ENCODE measurements around the gene MAMDC4. TPM values are rescaled to one million over a fixed set of nuclear protein-coding genes. Genes with fewer than 3 reads are reported as not detected.

MAMDC4 gene
- total RNA-seq, 1 experiment from 2014 or later: 17.3 TPM

- intact Hi-C loops (cut with micrococcal nuclease): no loop called here
- no peak for DNase-seq (ENCODE audit: low read depth, low spot score)
- CTCF ChIA-PET: no interaction called here
- Histone ChIP-seq H3K4me1 (ENCODE audit: control insufficient read depth in 1 of 2, insufficient read depth in 2 of 2, low read length in 2 of 2) (peaks cover 14 to 19% of the 10 kb centered on the region in 2 experiments), H4K20me1 (ENCODE audit: insufficient read depth) (no peaks in the 10 kb centered on the region), H3K9me3 (ENCODE audit: control insufficient read depth in 1 of 2, insufficient read depth in 1 of 2, low read depth in 1 of 2, low read length in 2 of 2) (no peaks in the 10 kb centered on the region), H3K9me2 (ENCODE audit: insufficient read depth) (no peaks in the 10 kb centered on the region), H3K27ac (ENCODE audit: low read depth, low read length) (peak overlapping the region; percentile 97), H3K79me2 (ENCODE audit: insufficient read depth, low read length) (peaks cover 59% of the 10 kb centered on the region), H3K27me3 (ENCODE audit: insufficient read depth, low read length) (no peaks in the 10 kb centered on the region), H2AFZ (ENCODE audit: low read depth, low read length, poor library complexity, severe bottlenecking) (no peak overlapping the region), H3K4me3 (replicated peaks in 1 of 2; ENCODE audit: low read depth in 1 of 2, low read length in 2 of 2) (peak overlapping the region; percentile 79 to 93), H3K4me2 (ENCODE audit: low read length) (peak overlapping the region; percentile 74), H3K36me3 (ENCODE audit: control insufficient read depth in 1 of 2, insufficient read depth in 2 of 2, low read length in 2 of 2) (peaks cover 8 to 14% of the 10 kb centered on the region in 2 experiments; a peak in 3 of 4 replicates), H3K9ac (ENCODE audit: low read length) (peak overlapping the region; percentile 96)
- TF ChIP-seq POLR2A (IDR thresholded peaks at IDR 0.05; ENCODE audit: borderline replicate concordance, extremely low read depth, insufficient read depth, insufficient read length) (no peak), REST (IDR thresholded peaks at IDR 0.05; ENCODE audit: low read depth) (no peak), YY1 (IDR thresholded peaks at IDR 0.05; ENCODE audit: extremely low read depth, insufficient replicate concordance, low read depth, low read length) (no peak), ZFX (IDR thresholded peaks at IDR 0.05) (peak; percentile 88; the same call in 1 of the 2 replicates)
- ATAC-seq: peak; percentile 47
- no TSS peak for BruUV-seq (replicated peaks)
- POLR2A ChIA-PET: interaction anchor here (1.9 kb wide), 1 partner anchor 8 kb away, joined by 4 read pairs; no protein-coding TSS in a partner anchor
- RAD21 ChIA-PET (ENCODE audit: low non-redundant PET in 1 of 2, low total read pairs in 2 of 2, uncharacterized antibody in 2 of 2, unreplicated experiment in 2 of 2): no interaction called here
Measured at GRCh38 chr9:136808075-136808805, 43.9 kb upstream of the MAMDC4 start.

- RAD21 ChIA-PET (ENCODE audit: low non-redundant PET in 1 of 2, low total read pairs in 2 of 2, uncharacterized antibody in 2 of 2, unreplicated experiment in 2 of 2): no interaction called here
- CTCF ChIA-PET: no interaction called here
- no peaks in the 10 kb centered on the region for H3K9me2 ChIP-seq (ENCODE audit: insufficient read depth)
- peak overlapping the region; percentile 97 for H3K27ac ChIP-seq (ENCODE audit: low read depth, low read length)
- peak overlapping the region; percentile 79 to 93 for H3K4me3 ChIP-seq (replicated peaks in 1 of 2; ENCODE audit: low read depth in 1 of 2, low read length in 2 of 2)
- H3K4me1 ChIP-seq (ENCODE audit: control insufficient read depth in 1 of 2, insufficient read depth in 2 of 2, low read length in 2 of 2): peaks cover 14 to 19% of the 10 kb centered on the region in 2 experiments
- intact Hi-C loops (cut with micrococcal nuclease): no loop called here
- H3K9ac ChIP-seq (ENCODE audit: low read length): peak overlapping the region; percentile 96
- no peak overlapping the region for H2AFZ ChIP-seq (ENCODE audit: low read depth, low read length, poor library complexity, severe bottlenecking)
- peak overlapping the region; percentile 74 for H3K4me2 ChIP-seq (ENCODE audit: low read length)
- no peaks in the 10 kb centered on the region for H3K9me3 ChIP-seq (ENCODE audit: control insufficient read depth in 1 of 2, insufficient read depth in 1 of 2, low read depth in 1 of 2, low read length in 2 of 2)
- H3K36me3 ChIP-seq (ENCODE audit: control insufficient read depth in 1 of 2, insufficient read depth in 2 of 2, low read length in 2 of 2): peaks cover 8 to 14% of the 10 kb centered on the region in 2 experiments; a peak in 3 of 4 replicates
- DNase-seq (ENCODE audit: low read depth, low spot score): no peak
- H3K79me2 ChIP-seq (ENCODE audit: insufficient read depth, low read length): peaks cover 60% of the 10 kb centered on the region
- no peak for ATAC-seq
- no TSS peak for BruUV-seq (replicated peaks)
- H3K27me3 ChIP-seq (ENCODE audit: insufficient read depth, low read length): no peaks in the 10 kb centered on the region
- POLR2A ChIA-PET: interaction anchor here (1.9 kb wide), 1 partner anchor 8 kb away, joined by 4 read pairs; no protein-coding TSS in a partner anchor
- TF ChIP-seq SP1 (IDR thresholded peaks at IDR 0.05; ENCODE audit: low read depth) (no peak), ZBTB33 (IDR thresholded peaks at IDR 0.05; ENCODE audit: extremely low read depth, insufficient replicate concordance, low read length) (no peak), YY1 (IDR thresholded peaks at IDR 0.05; ENCODE audit: extremely low read depth, insufficient replicate concordance, low read depth, low read length) (no peak), ATF3 (IDR thresholded peaks at IDR 0.05) (no peak), POLR2AphosphoS5 (IDR thresholded peaks at IDR 0.05; ENCODE audit: low read depth, low read length) (no peak)
- H4K20me1 ChIP-seq (ENCODE audit: insufficient read depth): no peaks in the 10 kb centered on the region
Measured at GRCh38 chr9:136808806-136809158, 43.4 kb upstream of the MAMDC4 start.
